ENCODE measurements around the gene TMEM132D.

The TMEM132D gene

GRCh38 chr12:129902371-129903091 is 1.3 kb downstream of the TMEM132D start:
- H3K9me3 ChIP-seq (ENCODE audit: control insufficient read depth, insufficient read depth, low read depth, low read length): no peaks in the 10 kb centered on the region
- ChIA-PET POLR2A (no interaction called here), CTCF (no interaction called here)
- H3K27ac ChIP-seq (ENCODE audit: extremely low read depth, low read depth, low read length): no peak overlapping the region
- H3K4me1 ChIP-seq (ENCODE audit: control insufficient read depth, insufficient read depth, low read length): no peaks in the 10 kb centered on the region
- no peaks in the 10 kb centered on the region for H3K36me3 ChIP-seq (ENCODE audit: control insufficient read depth in 2 of 2, insufficient read depth in 1 of 2, low read length in 2 of 2)
- H3K4me3 ChIP-seq (ENCODE audit: low read depth, low read length): peak overlapping the region; percentile 33
- TF ChIP-seq KLF7 (tag by site-specific recombination; IDR thresholded peaks at IDR 0.05; ENCODE audit: borderline replicate concordance): no peak
- TF ChIP-seq ZNF19 (tag by site-specific recombination; IDR thresholded peaks at IDR 0.05; ENCODE audit: low read depth): no peak
- no peak for TF ChIP-seq ZNF148 (tag by site-specific recombination; IDR thresholded peaks at IDR 0.05; ENCODE audit: borderline replicate concordance)
- no peak for TF ChIP-seq ZNF792 (tag by site-specific recombination; IDR thresholded peaks at IDR 0.05)
- no peak for TF ChIP-seq ZFP3 (tag by site-specific recombination; IDR thresholded peaks at IDR 0.05; ENCODE audit: low read depth)
- TF ChIP-seq ZBTB48 (tag by site-specific recombination; IDR thresholded peaks at IDR 0.05): no peak
- TF ChIP-seq ZNF184 (tag by site-specific recombination; IDR thresholded peaks at IDR 0.05): no peak
- TF ChIP-seq, protein P1, sequence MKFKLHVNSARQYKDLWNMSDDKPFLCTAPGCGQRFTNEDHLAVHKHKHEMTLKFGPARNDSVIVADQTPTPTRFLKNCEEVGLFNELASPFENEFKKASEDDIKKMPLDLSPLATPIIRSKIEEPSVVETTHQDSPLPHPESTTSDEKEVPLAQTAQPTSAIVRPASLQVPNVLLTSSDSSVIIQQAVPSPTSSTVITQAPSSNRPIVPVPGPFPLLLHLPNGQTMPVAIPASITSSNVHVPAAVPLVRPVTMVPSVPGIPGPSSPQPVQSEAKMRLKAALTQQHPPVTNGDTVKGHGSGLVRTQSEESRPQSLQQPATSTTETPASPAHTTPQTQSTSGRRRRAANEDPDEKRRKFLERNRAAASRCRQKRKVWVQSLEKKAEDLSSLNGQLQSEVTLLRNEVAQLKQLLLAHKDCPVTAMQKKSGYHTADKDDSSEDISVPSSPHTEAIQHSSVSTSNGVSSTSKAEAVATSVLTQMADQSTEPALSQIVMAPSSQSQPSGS (tag by site-specific recombination; IDR thresholded peaks at IDR 0.05; ENCODE audit: low read depth): no peak
- TF ChIP-seq ZNF473 (tag by site-specific recombination; IDR thresholded peaks at IDR 0.05): no peak
- TF ChIP-seq ZNF112 (tag by site-specific recombination; IDR thresholded peaks at IDR 0.05): no peak
- no peak for TF ChIP-seq ZNF510 (tag by site-specific recombination; IDR thresholded peaks at IDR 0.05; ENCODE audit: insufficient replicate concordance)
- TF ChIP-seq ZBTB44 (tag by site-specific recombination; IDR thresholded peaks at IDR 0.05): no peak
- TF ChIP-seq CTCF (tag by site-specific recombination; IDR thresholded peaks at IDR 0.05): no peak
- no peak for TF ChIP-seq ZNF221 (tag by site-specific recombination; IDR thresholded peaks at IDR 0.05; ENCODE audit: borderline replicate concordance)
- no peak for TF ChIP-seq KLF16 (tag by site-specific recombination; IDR thresholded peaks at IDR 0.05)
- TF ChIP-seq, protein P2, sequence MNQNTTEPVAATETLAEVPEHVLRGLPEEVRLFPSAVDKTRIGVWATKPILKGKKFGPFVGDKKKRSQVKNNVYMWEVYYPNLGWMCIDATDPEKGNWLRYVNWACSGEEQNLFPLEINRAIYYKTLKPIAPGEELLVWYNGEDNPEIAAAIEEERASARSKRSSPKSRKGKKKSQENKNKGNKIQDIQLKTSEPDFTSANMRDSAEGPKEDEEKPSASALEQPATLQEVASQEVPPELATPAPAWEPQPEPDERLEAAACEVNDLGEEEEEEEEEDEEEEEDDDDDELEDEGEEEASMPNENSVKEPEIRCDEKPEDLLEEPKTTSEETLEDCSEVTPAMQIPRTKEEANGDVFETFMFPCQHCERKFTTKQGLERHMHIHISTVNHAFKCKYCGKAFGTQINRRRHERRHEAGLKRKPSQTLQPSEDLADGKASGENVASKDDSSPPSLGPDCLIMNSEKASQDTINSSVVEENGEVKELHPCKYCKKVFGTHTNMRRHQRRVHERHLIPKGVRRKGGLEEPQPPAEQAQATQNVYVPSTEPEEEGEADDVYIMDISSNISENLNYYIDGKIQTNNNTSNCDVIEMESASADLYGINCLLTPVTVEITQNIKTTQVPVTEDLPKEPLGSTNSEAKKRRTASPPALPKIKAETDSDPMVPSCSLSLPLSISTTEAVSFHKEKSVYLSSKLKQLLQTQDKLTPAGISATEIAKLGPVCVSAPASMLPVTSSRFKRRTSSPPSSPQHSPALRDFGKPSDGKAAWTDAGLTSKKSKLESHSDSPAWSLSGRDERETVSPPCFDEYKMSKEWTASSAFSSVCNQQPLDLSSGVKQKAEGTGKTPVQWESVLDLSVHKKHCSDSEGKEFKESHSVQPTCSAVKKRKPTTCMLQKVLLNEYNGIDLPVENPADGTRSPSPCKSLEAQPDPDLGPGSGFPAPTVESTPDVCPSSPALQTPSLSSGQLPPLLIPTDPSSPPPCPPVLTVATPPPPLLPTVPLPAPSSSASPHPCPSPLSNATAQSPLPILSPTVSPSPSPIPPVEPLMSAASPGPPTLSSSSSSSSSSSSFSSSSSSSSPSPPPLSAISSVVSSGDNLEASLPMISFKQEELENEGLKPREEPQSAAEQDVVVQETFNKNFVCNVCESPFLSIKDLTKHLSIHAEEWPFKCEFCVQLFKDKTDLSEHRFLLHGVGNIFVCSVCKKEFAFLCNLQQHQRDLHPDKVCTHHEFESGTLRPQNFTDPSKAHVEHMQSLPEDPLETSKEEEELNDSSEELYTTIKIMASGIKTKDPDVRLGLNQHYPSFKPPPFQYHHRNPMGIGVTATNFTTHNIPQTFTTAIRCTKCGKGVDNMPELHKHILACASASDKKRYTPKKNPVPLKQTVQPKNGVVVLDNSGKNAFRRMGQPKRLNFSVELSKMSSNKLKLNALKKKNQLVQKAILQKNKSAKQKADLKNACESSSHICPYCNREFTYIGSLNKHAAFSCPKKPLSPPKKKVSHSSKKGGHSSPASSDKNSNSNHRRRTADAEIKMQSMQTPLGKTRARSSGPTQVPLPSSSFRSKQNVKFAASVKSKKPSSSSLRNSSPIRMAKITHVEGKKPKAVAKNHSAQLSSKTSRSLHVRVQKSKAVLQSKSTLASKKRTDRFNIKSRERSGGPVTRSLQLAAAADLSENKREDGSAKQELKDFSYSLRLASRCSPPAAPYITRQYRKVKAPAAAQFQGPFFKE (tag by site-specific recombination; IDR thresholded peaks at IDR 0.05; ENCODE audit: borderline replicate concordance): no peak
- TF ChIP-seq GLIS1 (tag by site-specific recombination; IDR thresholded peaks at IDR 0.05): no peak
- no peak for TF ChIP-seq ZBTB21 (tag by site-specific recombination; IDR thresholded peaks at IDR 0.05)

Data from HEK293 (cell line).